ENCODE data around the gene CRACR2A. TPM values are rescaled to one million over a fixed set of nuclear protein-coding genes. Genes with fewer than 3 reads are reported as not detected.

The CRACR2A gene
- total RNA-seq = 13.8 and 16.3 TPM in 2 replicates

DNA sequence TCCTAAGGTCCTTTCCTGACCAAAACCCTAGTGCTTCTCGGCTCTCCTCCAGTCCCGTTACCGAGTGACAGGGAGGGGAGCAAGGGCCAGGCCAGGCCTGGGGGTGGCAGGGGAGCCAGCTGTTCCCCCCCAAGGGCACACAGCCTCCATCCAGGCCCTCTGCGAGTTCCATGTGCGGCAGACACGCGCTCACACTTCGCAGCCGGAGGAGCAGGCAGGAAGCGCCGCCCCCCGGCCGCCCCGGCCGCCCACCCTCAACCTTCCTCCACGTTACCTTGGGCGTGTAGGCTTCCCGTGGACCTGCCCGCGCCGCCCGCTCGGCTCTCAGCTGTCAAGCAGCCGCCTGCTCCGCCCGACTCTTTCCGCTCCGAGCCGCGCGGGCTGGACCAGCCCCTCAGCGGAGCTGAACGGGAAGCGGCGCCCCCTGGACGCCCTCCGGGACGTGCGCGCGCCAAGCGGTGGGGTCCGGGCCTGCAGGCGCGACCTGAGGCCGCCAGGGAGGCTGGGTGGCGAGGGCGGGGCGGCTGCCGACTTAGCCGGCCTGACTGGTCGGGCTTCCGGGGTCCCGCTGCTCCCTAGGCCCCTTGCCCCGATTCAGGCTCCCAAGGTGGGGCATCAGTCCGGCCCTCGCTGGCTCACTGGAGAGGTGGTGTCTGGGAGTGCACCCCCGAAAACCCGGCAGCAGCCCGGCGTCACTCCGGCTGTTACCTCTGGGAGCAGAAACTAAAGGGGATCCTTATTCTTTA lies at the start of gene CRACR2A:
CRACR2A (minus strand) TSS at position 369 of the 746 bp plus-strand sequence. CDS start 56,110 bp downstream, outside the sequence.
- no peaks in the 10 kb centered on the region for H3K27me3 ChIP-seq (ENCODE audit: insufficient read depth, low read length)
- TF ChIP-seq, protein P1, sequence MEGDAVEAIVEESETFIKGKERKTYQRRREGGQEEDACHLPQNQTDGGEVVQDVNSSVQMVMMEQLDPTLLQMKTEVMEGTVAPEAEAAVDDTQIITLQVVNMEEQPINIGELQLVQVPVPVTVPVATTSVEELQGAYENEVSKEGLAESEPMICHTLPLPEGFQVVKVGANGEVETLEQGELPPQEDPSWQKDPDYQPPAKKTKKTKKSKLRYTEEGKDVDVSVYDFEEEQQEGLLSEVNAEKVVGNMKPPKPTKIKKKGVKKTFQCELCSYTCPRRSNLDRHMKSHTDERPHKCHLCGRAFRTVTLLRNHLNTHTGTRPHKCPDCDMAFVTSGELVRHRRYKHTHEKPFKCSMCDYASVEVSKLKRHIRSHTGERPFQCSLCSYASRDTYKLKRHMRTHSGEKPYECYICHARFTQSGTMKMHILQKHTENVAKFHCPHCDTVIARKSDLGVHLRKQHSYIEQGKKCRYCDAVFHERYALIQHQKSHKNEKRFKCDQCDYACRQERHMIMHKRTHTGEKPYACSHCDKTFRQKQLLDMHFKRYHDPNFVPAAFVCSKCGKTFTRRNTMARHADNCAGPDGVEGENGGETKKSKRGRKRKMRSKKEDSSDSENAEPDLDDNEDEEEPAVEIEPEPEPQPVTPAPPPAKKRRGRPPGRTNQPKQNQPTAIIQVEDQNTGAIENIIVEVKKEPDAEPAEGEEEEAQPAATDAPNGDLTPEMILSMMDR (IDR thresholded peaks at IDR 0.05; ENCODE audit: extremely low read depth, low read depth, low read length) = peak; percentile 48
- H3K4me3 ChIP-seq (ENCODE audit: insufficient read depth, low read length) = peak within 1 kb of the TSS; percentile 75
- H2AFZ ChIP-seq (ENCODE audit: low read length) = peak within 1 kb of the TSS; percentile 87
- peak within 1 kb of the TSS; percentile 69 for H3K27ac ChIP-seq (ENCODE audit: low read depth, low read length)
- DNase-seq (ENCODE audit: insufficient read length, low spot score, missing footprints) = peak; percentile 95
- H3K36me3 ChIP-seq (ENCODE audit: insufficient read depth, low read length) = no peaks in the 10 kb centered on the region
- H3K4me2 ChIP-seq (ENCODE audit: insufficient read depth, low read length) = peak within 1 kb of the TSS; percentile 81
- peaks cover 2% of the 10 kb centered on the region for H4K20me1 ChIP-seq (ENCODE audit: insufficient read depth, low read length)
- peaks cover 29% of the 10 kb centered on the region for H3K79me2 ChIP-seq (ENCODE audit: insufficient read depth, low read length)
- no peaks in the 10 kb centered on the region for H3K9me3 ChIP-seq (ENCODE audit: low read depth, low read length)
- peaks cover 26% of the 10 kb centered on the region for H3K4me1 ChIP-seq (ENCODE audit: insufficient read depth, low read length)

- Histone ChIP-seq H2AFZ (ENCODE audit: low read length) (no peak overlapping the region), H3K27me3 (ENCODE audit: insufficient read depth, low read length) (no peaks in the 10 kb centered on the region), H3K27ac (ENCODE audit: low read depth, low read length) (no peak overlapping the region), H3K4me3 (ENCODE audit: insufficient read depth, low read length) (no peak overlapping the region), H3K36me3 (ENCODE audit: insufficient read depth, low read length) (no peaks in the 10 kb centered on the region), H3K9me3 (ENCODE audit: low read depth, low read length) (no peaks in the 10 kb centered on the region), H4K20me1 (ENCODE audit: insufficient read depth, low read length) (no peaks in the 10 kb centered on the region), H3K79me2 (ENCODE audit: insufficient read depth, low read length) (no peaks in the 10 kb centered on the region), H3K4me2 (ENCODE audit: insufficient read depth, low read length) (no peak overlapping the region), H3K4me1 (ENCODE audit: insufficient read depth, low read length) (peaks cover 5% of the 10 kb centered on the region)
- no peak for DNase-seq (ENCODE audit: insufficient read length, low spot score, missing footprints)
- TF ChIP-seq, protein P1 (IDR thresholded peaks at IDR 0.05; ENCODE audit: extremely low read depth, low read depth, low read length) = no peak
These were observed 44.7 kb upstream of the CRACR2A start for GRCh38 chr12:3797531-3798048.

- TF ChIP-seq, protein P1 (IDR thresholded peaks at IDR 0.05; ENCODE audit: extremely low read depth, low read depth, low read length) = no peak
- Histone ChIP-seq H3K4me1 (ENCODE audit: insufficient read depth, low read length) (peaks cover 5% of the 10 kb centered on the region), H3K79me2 (ENCODE audit: insufficient read depth, low read length) (no peaks in the 10 kb centered on the region), H3K36me3 (ENCODE audit: insufficient read depth, low read length) (no peaks in the 10 kb centered on the region), H3K4me2 (ENCODE audit: insufficient read depth, low read length) (no peak overlapping the region), H4K20me1 (ENCODE audit: insufficient read depth, low read length) (no peaks in the 10 kb centered on the region), H3K4me3 (ENCODE audit: insufficient read depth, low read length) (no peak overlapping the region), H3K27ac (ENCODE audit: low read depth, low read length) (no peak overlapping the region), H2AFZ (ENCODE audit: low read length) (no peak overlapping the region), H3K9me3 (ENCODE audit: low read depth, low read length) (no peaks in the 10 kb centered on the region), H3K27me3 (ENCODE audit: insufficient read depth, low read length) (no peaks in the 10 kb centered on the region)
- DNase-seq (ENCODE audit: insufficient read length, low spot score, missing footprints) = no peak
These were observed 42.7 kb upstream of the CRACR2A start for GRCh38 chr12:3795492-3796133.

DNA sequence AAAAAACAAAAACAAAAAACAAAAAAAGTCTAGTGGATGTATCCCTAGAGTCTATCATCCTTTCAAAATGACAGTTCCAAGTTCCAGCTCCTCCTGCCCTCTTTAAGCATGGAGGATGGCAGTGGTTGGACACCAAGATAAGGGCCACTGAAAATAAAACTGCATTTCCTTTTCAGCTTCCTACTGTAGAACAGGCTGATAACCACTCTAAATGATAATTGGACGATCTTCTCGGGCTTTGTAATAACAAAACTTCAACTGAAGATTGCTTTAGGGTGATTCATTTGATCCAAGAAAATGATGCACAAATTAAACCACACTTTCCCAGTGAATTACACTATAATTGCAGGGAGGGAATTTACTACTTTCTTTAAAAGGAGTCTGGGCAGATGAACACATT lies 42.2 kb upstream of the CRACR2A start:
- no peaks in the 10 kb centered on the region for H3K27me3 ChIP-seq (ENCODE audit: insufficient read depth, low read length)
- no peak for DNase-seq (ENCODE audit: insufficient read length, low spot score, missing footprints)
- H3K27ac ChIP-seq (ENCODE audit: low read depth, low read length) = no peak overlapping the region

More for the DNA sequence above, 42.2 kb upstream of the CRACR2A start:
- Histone ChIP-seq H3K79me2 (ENCODE audit: insufficient read depth, low read length) (no peaks in the 10 kb centered on the region), H3K4me3 (ENCODE audit: insufficient read depth, low read length) (no peak overlapping the region), H4K20me1 (ENCODE audit: insufficient read depth, low read length) (no peaks in the 10 kb centered on the region), H3K36me3 (ENCODE audit: insufficient read depth, low read length) (no peaks in the 10 kb centered on the region), H3K4me2 (ENCODE audit: insufficient read depth, low read length) (no peak overlapping the region), H3K4me1 (ENCODE audit: insufficient read depth, low read length) (peaks cover 5% of the 10 kb centered on the region), H3K9me3 (ENCODE audit: low read depth, low read length) (no peaks in the 10 kb centered on the region), H2AFZ (ENCODE audit: low read length) (no peak overlapping the region)
- TF ChIP-seq, protein P1 (IDR thresholded peaks at IDR 0.05; ENCODE audit: extremely low read depth, low read depth, low read length) = no peak
